NCI-H2029 (cell line): ENCODE data around the gene OBI1.

ENCODE experiments used
- DNase-seq: peaks from one replicate; lab custom pipeline; 2025; lab: John Stamatoyannopoulos, UW

The OBI1 gene

DNA sequence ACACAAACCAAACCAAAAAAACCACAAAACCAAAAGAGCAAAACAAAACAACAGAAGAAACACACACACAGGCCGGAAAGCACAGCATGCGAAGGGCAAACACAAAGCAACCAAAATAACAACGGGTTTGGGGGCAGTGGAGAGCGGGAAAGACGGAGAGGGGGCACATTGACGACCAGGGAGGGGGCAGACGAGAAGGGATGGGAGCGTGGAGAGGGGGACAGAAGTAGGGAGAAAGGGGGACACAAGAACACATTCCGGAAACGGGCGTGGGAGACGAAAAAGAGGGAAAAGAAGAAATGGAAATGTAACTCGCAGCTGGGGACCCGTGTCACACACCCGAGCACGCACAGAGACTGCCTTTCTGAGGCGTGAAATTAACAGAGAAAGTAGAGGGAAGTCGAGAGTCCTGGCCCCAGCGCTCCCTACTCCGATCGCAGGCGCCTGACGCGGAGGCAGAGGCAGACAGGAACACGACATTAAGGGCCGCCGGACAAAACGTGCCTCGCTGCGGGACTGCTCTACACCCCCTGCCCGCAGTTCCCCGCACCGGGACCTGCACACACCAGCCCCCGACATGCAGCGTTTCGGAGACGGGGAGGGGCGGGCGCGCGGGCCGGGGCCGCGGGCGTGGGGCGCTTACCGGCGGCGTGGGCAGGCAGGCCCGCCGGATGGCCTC is 56.3 kb downstream of the OBI1 start:
- DNase-seq, result no peak

DNA sequence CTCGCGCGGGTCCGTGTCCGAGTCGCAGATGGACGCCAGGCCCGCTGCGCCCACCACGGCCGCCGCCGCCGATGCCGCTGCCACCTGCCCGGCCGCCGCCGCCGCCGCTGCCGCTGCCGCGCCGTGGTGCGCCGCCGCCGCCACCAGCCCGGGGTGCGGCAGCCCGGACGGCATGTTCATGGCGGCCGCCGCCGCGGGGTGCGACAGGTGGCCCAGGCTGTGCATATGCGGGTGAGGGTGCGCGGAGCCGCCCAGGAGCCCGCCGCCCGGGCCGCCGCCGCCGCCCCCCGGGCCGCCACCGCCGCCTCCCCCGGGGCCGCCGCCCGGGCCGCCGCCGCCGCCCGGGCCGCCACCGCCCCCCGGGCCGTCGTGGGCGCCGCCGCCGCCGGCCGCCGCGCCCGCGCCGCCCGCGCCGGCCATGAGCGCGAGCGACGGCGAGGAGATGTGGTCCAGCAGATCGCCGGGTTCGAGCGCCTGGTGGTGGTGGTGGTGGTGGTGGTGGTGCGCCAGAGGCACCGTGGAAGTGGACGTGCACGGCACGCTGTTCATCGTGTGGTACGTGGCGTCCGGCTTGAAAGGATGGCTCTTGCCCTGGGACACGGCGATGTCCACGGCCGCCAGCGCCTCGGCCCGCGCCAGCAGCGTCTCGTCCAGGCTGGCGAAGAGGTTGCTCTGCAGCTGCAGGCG is 56.9 kb downstream of the OBI1 start:
- DNase-seq, result no peak

DNA sequence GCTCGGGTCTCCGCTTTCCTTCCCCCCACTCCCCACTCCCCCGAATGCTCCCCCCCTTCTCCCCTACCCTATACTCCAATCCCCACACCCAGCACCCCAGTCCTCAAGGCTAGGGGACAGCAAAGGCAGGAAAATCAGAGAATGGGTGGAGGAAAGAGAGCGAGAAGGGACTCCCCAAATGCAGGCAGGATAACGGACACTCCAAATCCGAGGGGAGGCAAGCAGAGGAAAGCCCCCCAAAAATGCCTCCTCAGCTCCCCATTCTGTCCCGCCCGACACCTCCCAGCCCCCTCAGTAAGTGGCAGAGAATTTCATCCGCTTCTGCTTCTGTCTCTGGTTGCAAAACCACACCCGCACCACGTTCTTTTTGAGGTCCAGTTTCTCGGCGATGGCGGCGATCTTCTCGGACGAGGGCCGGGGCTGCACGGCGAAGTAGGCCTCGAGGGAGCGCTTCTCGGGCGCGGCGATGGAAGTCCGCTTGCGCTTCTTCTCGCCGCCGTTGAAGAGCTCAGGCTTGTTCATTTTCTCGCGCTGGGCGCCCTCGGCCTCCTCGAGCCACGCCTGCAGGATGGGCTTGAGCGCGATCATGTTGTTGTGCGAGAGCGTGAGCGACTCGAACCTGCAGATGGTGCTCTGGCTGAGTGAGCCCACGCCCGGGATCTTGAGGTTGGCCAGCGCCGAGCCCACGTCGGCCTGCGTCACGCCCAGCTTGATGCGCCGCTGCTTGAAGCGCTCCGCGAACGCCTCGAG is 57.7 kb downstream of the OBI1 start:
- no peak for DNase-seq

DNA sequence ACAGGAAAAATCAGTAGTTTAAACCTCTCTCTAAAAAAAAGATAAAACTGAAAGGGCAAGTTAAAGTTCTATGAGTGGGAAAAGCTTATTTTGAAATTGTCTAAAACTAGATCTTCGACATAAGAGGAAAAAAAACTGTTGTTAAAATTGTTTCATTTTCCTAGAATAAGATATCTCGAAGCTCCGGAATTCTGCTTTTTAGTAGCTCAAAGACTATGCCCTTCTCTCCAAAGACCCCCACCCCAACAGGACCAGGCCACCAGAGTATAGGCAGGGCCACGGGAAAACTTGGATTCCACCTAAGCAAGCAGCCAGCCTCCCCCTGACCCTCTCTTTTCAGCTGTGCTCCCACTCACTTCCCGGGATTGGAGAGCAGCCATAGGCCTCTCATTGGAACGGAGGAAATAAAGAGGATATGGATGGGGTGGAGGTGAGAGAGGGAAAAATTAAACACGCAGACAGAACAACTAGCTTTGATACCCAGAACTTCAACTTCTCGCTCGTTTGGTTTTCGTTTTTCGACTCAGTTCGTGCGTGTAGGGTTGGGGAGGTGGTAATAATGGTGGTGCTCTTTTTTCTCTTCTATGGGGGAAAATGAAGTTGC is 58.6 kb downstream of the OBI1 start:
- no peak for DNase-seq

DNA sequence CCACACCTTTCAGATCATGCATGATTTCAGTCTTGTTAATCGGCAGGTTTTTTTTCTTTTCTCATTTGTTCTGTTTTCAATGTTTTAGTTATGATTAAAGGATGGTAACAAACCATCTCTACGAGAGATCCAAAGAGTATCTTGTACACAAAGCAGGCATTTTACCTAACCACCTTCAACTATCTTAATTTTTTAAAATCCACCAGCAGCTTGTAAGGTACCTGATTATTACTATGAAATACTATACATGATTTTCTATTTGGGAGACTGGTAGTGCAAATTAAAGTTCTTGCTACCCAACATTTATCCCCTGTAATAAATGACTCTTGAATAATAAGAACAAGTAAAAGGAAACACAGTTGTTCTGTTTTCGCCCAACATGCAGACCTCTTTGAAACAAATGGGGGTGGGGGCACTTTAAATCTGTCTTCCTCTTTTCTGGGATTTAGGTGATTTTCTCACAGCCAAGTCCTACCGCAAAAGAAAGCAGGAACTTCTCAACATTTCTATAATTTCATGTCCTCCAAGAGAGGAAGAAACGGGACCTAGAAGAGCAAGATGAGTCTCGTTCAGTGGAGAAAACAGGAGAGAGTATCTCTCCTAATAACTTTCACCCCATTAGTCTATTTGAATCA is 59.2 kb downstream of the OBI1 start:
- no peak for DNase-seq

DNA sequence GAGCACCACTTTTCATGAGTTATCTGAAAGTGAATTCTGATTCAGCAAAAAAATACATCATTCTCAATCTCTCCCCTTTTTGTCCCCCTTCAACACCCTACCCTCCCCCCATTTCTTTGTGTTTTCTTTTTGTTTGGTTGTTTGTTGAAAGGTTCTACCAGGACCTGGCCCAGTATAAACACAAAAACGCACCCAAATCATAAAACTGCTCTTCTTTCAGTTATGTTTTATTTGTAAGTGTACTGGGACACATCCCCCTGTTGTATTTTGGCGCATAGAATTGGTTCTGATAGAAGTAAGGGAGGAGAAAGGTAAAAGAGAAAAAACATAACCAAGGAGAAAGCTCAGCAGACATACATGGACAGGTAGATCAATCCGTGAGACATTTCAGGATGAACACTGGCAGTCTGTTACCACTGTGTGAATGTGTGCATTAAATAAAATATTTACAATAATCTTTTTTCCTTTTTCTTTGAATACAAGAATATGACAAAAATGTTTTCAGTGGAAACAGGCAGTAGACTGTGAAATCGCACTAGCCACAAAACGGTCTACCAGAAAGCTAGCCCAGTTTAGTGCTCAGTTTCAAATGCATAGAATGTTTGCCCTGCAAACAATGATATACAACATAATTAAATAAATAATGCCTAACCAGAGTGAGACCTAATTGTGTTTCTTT is 59.9 kb downstream of the OBI1 start:
- DNase-seq, result no peak

DNA sequence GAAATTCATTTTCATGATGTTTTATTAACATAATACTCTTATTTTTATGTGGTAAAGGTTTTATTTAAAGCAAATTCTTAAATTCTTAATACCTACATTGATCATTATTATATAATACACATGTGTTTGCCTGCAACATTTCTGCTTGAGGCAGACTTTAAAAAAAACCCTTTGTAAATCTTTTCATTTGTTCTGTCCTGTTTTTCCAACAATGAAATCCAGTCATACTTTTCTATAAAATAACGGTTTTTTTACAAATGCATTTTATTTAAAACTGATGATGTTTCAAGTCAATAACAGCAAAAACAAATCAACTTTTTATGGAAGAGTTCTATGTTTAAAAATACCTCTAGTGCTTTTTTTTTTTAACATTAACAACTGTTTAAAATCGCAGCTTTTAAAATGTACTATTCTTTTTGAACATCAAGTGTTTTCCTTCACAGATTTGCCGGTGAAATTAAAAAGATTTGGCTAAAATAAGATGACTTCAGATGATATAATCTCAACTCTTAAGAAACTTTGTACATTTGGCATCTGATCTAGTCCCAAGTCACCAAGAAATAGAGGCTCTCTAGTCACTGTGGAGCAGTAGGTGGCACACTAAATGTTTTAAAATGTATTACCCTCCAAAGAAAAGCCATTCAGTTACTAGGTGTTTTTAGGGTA is 60.7 kb downstream of the OBI1 start:
- DNase-seq, result no peak

DNA sequence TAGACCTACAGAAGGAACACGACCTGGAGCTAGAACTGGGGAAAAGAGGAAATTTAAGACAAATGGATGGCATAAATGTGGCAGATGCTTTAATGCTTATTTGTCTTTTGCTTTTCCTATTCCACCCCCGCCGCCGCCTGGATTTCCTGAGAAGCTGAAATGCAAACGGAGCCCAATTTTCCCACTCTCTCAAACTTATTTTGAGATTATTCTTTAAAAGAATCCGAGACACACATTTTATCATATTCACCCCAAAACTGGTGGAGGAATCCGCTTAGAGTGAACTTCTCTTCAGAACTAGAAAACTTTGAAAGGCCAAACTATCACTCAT is 61.4 kb downstream of the OBI1 start:
- no peak for DNase-seq

DNA sequence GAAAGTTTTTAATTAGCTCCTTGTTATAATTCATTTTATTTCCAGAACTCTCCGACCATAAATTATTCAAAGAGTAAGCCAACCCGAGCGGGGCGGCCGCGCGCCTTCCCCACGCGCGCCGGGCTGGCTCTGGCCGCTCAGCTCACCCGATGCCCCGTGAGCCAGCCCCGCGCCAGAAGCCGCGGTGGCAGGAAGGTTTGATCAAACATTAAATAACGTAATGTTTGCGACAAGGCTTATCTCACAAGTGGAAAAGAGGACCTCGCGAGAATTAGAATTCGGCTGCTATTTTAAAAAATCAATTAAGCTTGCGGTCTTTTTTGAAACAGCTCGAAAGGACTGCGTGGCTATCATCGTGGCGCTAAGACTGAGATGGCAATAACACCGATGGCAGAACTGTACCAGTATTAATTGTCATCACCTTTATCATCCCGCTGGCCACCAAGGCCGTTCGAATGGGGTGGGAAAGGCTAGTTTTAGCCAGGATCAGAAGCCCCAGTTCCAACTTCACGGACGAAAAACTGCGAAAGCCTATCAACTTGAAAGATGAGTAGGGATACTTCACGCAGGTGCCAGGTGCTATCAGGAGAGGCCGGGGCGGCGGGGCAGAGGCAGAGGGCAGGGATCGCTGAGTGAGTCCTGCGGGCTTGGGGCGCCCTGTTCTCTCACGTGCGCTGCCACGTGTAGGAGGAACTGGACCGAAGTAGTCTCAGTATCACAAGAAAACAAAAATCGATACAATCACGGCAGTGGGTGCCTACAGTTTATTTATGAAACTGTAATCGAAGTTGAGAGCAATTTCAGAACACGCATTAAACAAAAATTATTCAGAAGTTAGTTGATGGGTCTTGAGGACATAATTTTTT is 62.0 kb downstream of the OBI1 start:
- peak; percentile 33 for DNase-seq

DNA sequence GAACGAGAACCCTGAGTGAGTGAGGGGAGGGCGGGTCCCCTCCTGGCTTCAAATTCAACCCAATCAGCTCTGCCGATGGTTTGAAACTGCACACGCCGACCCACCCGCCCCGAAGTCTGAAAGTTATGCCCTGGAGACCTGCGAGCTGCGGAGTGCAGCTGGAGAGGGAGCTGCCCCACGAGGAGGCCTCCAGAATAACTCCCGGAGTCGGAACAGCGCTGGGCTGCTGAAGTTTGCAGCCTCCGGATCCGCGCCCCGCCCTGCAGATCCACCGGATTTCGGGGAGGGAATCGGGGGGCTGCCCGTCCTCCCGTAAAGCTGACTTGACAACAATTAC is 62.6 kb downstream of the OBI1 start:
- no peak for DNase-seq

DNA sequence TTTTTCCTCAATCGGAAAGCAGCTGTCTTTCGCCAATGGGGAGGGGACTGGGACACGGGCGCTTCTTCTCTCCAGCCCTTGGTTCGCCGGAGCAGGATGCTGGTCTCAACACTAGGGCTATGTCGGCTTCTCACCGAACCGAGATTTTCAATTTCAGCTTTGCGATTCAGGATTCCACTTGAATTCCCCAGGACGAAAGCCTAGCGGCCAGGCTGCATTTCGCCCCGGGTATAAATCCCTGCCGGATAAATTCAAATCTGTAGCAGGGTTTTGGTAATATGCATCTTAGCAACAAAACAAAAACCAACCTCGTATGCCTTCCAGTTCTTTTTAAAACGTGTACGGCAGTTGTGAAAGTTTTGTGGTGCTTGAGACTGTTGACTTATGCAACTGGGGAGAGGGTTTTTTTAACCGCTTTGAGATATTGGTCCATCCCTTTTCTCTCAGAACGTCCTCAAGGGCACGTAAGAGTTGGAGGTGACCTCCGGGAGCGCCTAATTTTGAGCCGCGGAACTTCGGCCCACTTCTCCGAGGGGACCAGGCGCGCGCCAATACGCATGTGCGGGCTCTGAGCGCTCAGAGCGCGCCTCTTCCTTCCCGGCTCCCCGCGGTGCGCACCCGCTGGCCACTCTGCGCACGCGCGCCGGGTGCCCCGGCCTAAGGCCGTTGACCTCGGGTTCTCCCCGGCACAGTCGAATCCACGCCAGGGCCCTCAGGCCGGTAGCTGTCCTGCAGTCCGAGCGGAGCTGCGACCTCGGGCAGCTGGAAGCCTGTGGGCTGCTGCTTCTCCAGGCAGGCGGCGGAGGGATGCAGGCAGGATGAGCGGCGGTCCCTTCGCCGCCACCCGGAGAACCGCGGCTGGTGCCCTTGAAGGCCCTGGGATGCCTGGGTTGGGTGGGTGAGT is 63.2 kb downstream of the OBI1 start:
- peak; percentile 27 for DNase-seq

DNA sequence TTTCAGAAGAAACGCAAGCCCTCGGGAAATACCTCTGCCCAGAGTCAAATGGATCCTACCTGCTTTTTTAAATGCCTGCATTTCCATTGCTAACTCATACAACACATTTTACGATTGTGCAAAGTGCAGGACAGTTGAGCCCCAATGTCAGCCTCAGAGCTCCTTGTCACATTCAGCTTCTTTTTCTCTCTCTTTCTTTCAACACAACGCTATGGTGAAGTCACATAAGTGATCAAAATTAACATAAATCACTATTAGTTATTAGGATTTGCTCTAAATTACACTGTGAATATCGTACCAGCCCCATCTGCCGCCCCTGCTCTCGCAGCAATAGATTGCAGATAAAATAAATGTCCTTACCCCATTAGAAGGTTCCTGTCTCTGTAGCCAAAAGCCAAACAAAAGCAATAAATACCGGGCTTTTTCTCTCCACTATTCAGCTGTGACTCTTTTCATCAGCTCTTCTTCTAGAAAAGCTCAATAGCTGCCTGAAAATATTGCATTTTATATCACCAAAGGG is 64.4 kb downstream of the OBI1 start:
- no peak for DNase-seq

DNA sequence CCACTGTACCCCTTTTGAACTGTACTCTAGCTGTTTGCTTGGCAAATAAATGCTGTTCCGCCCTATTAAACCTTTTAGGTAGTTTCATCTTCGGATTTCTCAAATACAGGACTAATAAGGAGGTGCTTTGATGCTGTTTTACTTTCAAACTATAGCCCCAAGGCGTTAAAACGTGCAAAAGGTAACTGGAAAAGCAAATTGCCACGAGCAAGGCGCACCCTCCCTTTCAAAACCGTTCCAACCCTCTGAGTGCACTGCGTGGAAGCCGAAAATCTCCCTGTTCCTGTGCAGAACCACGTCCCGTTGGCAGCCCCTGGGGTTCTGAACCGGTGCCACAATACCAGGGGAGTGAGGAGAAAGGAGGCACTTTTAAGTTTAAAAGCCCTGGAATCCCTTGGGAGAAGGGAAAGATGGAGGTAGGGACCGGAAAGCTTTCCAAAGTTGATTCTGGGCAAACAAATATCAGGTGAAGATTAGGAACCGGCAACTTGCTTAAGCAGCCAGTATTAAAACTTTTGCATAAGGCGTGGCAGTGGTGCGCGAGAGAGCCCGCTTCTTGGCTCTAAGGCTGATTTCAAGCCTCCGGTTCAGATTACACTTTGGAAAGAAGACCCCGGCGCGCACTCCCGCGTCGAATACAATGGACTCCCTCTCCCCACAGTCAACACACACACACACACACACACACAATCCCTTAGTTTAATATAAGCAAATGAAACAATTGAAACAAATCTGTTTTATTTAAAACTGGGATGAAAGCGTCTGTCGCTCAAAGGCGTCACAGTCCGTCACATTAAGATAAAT is 65.1 kb downstream of the OBI1 start:
- no peak for DNase-seq

DNA sequence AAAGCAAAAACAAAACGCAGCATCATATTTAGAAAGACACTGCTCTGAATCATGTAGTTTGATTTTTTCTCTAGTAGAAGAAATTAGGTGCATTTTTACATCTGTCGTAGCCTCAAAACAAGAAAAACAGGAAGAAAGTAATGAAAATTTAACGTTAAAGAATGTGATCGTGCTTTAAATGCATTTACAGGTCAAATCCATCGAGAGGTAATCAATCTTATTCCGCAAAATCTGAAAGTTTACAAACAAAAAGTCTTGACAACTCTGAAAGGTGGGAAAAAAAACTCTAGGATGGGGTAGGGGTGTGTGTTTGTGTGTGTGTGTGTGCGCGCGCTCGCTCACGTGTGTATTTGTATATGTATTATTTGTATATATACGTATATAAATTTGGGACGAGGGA is 65.8 kb downstream of the OBI1 start:
- DNase-seq, result no peak

DNA sequence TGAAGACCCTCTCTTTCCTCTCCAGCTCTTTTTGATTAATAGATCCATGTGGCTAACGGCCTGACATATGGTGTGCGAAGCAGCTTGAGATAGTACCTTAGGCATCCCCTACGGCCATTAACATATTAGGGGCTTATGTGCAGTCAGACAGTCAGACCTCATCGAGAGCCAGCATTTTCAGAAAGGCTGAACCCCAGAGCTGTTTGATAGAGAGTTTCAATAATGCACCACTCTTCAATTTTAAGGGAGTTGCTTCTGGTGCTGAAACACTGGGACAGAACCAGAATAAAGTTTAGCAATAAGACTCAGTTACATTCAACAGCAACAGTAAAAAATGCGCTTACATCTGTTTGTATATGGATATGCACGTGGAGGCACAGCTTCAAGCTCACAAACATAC is 66.4 kb downstream of the OBI1 start:
- DNase-seq, result no peak

DNA sequence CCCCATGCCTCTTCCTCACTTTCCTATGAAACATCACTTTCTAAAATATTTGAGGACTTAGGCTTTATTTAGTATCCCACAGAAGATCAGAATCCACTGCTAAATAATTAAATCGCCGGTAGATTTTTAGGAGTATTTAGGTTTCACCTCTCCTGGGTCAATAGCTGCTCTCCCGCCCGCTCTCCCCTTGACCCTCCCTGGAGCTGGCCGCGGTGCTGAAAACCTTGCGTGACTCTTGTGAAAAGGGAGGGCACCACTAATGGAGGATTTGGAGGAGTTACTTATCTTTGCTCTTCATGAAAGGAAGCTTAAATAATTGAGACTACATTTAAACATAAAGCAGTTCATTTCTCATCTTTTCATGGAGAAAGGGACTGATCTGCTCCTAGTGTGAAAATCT is 69.7 kb downstream of the OBI1 start:
- no peak for DNase-seq

DNA sequence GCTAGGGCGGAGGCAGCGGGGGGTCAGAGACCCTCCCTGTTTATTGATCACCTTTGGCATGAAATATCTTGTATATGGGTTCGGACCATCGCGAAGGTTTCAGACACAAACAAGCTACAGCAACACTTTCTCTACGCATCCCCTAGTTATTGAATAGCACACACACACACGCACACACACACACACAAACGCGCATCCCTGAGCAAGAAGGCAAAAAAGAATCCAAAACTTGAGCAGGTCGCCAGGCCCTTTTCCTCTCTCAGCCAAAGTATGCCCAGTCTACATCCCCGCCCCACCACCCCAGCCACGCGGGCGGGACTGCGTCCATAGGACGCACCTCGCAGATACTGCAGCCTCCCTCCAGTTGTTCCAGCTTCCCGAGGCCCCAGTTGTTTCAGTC is 71.6 kb downstream of the OBI1 start:
- DNase-seq, result no peak

DNA sequence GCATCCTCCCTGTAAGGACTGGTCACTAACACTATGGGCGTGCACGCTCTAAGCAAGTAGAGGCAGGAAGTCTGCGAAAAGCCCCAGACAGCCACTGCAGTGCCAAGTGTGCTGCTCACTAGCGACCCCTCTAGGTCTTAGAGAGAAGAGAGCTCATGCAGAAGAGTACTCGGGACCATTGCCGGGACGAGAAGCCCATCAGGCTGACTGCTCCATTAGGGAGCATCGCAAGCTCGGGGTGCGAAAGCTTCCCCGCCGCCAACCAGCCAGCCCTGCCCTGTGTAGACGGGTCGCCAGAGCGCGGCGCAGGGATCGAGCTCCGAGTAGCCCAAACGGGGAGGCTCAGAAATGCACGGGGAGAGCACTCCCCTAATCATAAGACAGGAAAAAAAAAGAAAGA is 72.2 kb downstream of the OBI1 start:
- no peak for DNase-seq
